ENCODE data around the gene PRCC.

GRCh38 chr1:156811168-156811567 lies 43.8 kb downstream of the PRCC start:
- TF ChIP-seq POLR2A (IDR thresholded peaks at IDR 0.05) = no peak
- no peak for TF ChIP-seq CTCF (IDR thresholded peaks at IDR 0.05)
